ENCODE measurements around the gene ZNF195.

- TF ChIP-seq CTCF (IDR thresholded peaks at IDR 0.05) (no peak), POLR2A (IDR thresholded peaks at IDR 0.05) (no peak)
These were observed 2.0 kb upstream of the ZNF195 start for GRCh38 chr11:3380706-3381545.

Data from tibial nerve (tissue), 3 donors.